GM23338 (cell line): ENCODE data around the gene GET4. TPM values are rescaled to one million over a fixed set of nuclear protein-coding genes. Genes with fewer than 3 reads are reported as not detected.

ENCODE experiments used
- ATAC-seq: fragments of 200-7000 bp; cut with Tn5 transposase; 3 replicates; pipeline ENCODE4 v1.9.1; 2020
- DNase-seq: peaks from one replicate; pipeline ENCODE4 v3.0.0-alpha.2; 2015; ENCODE audit warnings: low spot score
- H2AFZ ChIP-seq: fragments of 200-600 bp; sonication (generic); 2 replicates; pipeline ENCODE4 v1.8.0; 2016; ENCODE audit warnings: antibody characterized with exemption, mild to moderate bottlenecking, moderate library complexity
- H3F3A ChIP-seq: fragments of 200-600 bp; sonication (generic); replicated peaks from 2 replicates; pipeline ENCODE4 v1.8.0; 2017; ENCODE audit warnings: antibody characterized with exemption, mixed run types, low read depth
- H3K27ac ChIP-seq: fragments of 200-600 bp; sonication (generic); 2 replicates; pipeline ENCODE4 v1.6.1; 2016; ENCODE audit warnings: low read depth
- H3K27me3 ChIP-seq: fragments of 200-600 bp; sonication (generic); 2 replicates; pipeline ENCODE4 v1.8.0; 2016; ENCODE audit warnings: mild to moderate bottlenecking, mixed run types, moderate library complexity; ENCODE audit not compliant: insufficient read depth
- H3K36me3 ChIP-seq: fragments of 200-600 bp; sonication (generic); 2 replicates; pipeline ENCODE4 v1.8.0; 2016; ENCODE audit warnings: mild to moderate bottlenecking; ENCODE audit not compliant: insufficient read depth
- H3K4me1 ChIP-seq: fragments of 200-600 bp; sonication (generic); 2 replicates; pipeline ENCODE4 v1.8.0; 2016; ENCODE audit warnings: mild to moderate bottlenecking, moderate library complexity; ENCODE audit not compliant: insufficient read depth
- H3K4me2 ChIP-seq: fragments of 200-600 bp; sonication (generic); 2 replicates; pipeline ENCODE4 v1.7.1; 2017; ENCODE audit warnings: mixed run types
- H3K4me3 ChIP-seq: fragments of 200-600 bp; sonication (generic); 2 replicates; pipeline ENCODE4 v1.6.1; 2016; ENCODE audit warnings: mixed run types
- H3K79me2 ChIP-seq: fragments of 200-600 bp; sonication (generic); replicated peaks from 2 replicates; pipeline ENCODE4 v1.8.0; 2017; ENCODE audit warnings: mild to moderate bottlenecking; ENCODE audit not compliant: insufficient read depth
- H3K9me2 ChIP-seq: fragments of 200-600 bp; sonication (generic); 2 replicates; pipeline ENCODE4 v1.8.0; 2017; ENCODE audit not compliant: insufficient read depth
- H4K20me1 ChIP-seq: fragments of 200-600 bp; sonication (generic); replicated peaks from 2 replicates; pipeline ENCODE4 v1.8.0; 2017; ENCODE audit warnings: mild to moderate bottlenecking; ENCODE audit not compliant: insufficient read depth
- H3K27ac Mint-ChIP-seq: 2 replicates; pipeline ENCODE4 v1.8.0; 2020; ENCODE audit warnings: inconsistent platforms, mild to moderate bottlenecking, moderate library complexity, mixed read lengths
- H3K27me3 Mint-ChIP-seq: 3 replicates; pipeline ENCODE4 v1.8.0; 2022; ENCODE audit warnings: low read depth, mild to moderate bottlenecking, moderate library complexity, mixed read lengths, inconsistent platforms; ENCODE audit not compliant: insufficient read depth, poor library complexity
- H3K36me3 Mint-ChIP-seq: 3 replicates; pipeline ENCODE4 v1.8.0; 2021; ENCODE audit warnings: low read depth, mild to moderate bottlenecking, inconsistent platforms, moderate library complexity, mixed read lengths
- H3K4me1 Mint-ChIP-seq: 3 replicates; pipeline ENCODE4 v1.8.0; 2020; ENCODE audit warnings: mild to moderate bottlenecking, inconsistent platforms, mixed read lengths
- H3K4me3 Mint-ChIP-seq: 3 replicates; pipeline ENCODE4 v1.8.0; 2021; ENCODE audit warnings: moderate library complexity, mild to moderate bottlenecking, inconsistent platforms, mixed read lengths
- H3K9me3 Mint-ChIP-seq: 3 replicates; pipeline ENCODE4 v1.8.0; 2020; ENCODE audit warnings: moderate library complexity, mild to moderate bottlenecking, inconsistent platforms, mixed read lengths
- CREB1 ChIP-seq: fragments of 250-450 bp; sonication (Bioruptor Pico); IDR thresholded peaks from 2 replicates; pipeline ENCODE4 v1.5.0; 2020; ENCODE audit warnings: low read depth, mild to moderate bottlenecking, moderate library complexity
- CTCF ChIP-seq, 2 experiments: fragments of 200-600 bp in 1 of 2; sonication (generic) in 1 of 2; conservative IDR thresholded peaks; 2 replicates each; pipeline versions ENCODE4 v1.5.1 to v1.6.1; 2016 to 2017; ENCODE audit warnings: antibody characterized with exemption in 2 of 2, low read depth in 2 of 2, mild to moderate bottlenecking in 2 of 2, moderate library complexity in 1 of 2
- EZH2phosphoT487 ChIP-seq: fragments of 200-600 bp; sonication (generic); IDR thresholded peaks from one replicate; pipeline ENCODE4 v1.8.1; 2018; ENCODE audit warnings: antibody characterized with exemption; ENCODE audit not compliant: unreplicated experiment
- JUNB ChIP-seq: IDR thresholded peaks from one replicate; pipeline ENCODE4 v1.6.1; 2016; ENCODE audit warnings: antibody characterized with exemption; ENCODE audit not compliant: unreplicated experiment
- REST ChIP-seq: IDR thresholded peaks from one replicate; pipeline ENCODE4 v1.6.1; 2018; ENCODE audit warnings: antibody characterized with exemption; ENCODE audit not compliant: unreplicated experiment
- STAT1 ChIP-seq: IDR thresholded peaks from one replicate; pipeline ENCODE4 v1.6.1; 2016; ENCODE audit warnings: antibody characterized with exemption; ENCODE audit not compliant: unreplicated experiment
- ZNF114 ChIP-seq: fragments of 250-450 bp; sonication (Bioruptor Pico); IDR thresholded peaks from 2 replicates; pipeline ENCODE4 v1.5.0; 2020; ENCODE audit warnings: mild to moderate bottlenecking, moderate library complexity
- ZNF462 ChIP-seq: fragments of 250-450 bp; sonication (Bioruptor Pico); IDR thresholded peaks from 2 replicates; pipeline ENCODE4 v1.5.0; 2020; ENCODE audit warnings: mild to moderate bottlenecking, moderate library complexity
- polyA plus RNA-seq: library from polyadenylated mRNA; unstranded; fragments of >200 nt; fragmentation: Nextera tagmentation; extraction: Ambion mirVana; gene quantifications from 2 replicates; pipeline ENCODE4 v1.2.1, GENCODE V29; 2016
- total RNA-seq: library from RNA; depleted of rRNA; stranded (reverse); fragments of >200 nt; shearing (Covaris generic); gene quantifications from 2 replicates; pipeline ENCODE4 v1.2.3, GENCODE V29; 2014

GET4 gene
- total and polyA plus RNA-seq, 2 experiments from 2014 or later: 48.0 to 79.1 TPM

- Histone ChIP-seq H3K9me2 (no peaks in the 10 kb centered on the region), H2AFZ (no peak overlapping the region), H3K27ac (no peak overlapping the region), H3K4me3 (no peak overlapping the region), H3K4me2 (no peak overlapping the region), H4K20me1 (peaks cover 45% of the 10 kb centered on the region), H3K36me3 (no peaks in the 10 kb centered on the region; the same call in 1 of the 2 replicates), H3K79me2 (peaks cover 77% of the 10 kb centered on the region), H3F3A (peaks cover 13% of the 10 kb centered on the region), H3K27me3 (no peaks in the 10 kb centered on the region), H3K4me1 (peaks cover 5% of the 10 kb centered on the region; the same call in 1 of the 2 replicates)
- TF ChIP-seq ZNF462 (CRISPR knock-in tag) (no peak), JUNB (no peak), REST (no peak), STAT1 (no peak), EZH2phosphoT487 (no peak), ZNF114 (no peak), CTCF (conservative IDR thresholded peaks at IDR 0.05; ENCODE audit: low read depth in 2 of 2) (no peak), CREB1 (no peak)
- no peak overlapping the region for H3K4me3 Mint-ChIP-seq
- H3K36me3 Mint-ChIP-seq: peaks cover 24% of the 10 kb centered on the region
- peaks cover 18% of the 10 kb centered on the region for H3K4me1 Mint-ChIP-seq
- H3K9me3 Mint-ChIP-seq: no peaks in the 10 kb centered on the region; the same call in 2 of the 3 replicates
- no peak overlapping the region for H3K27ac Mint-ChIP-seq
- ATAC-seq (no peak), DNase-seq (no peak)
- peaks cover 2% of the 10 kb centered on the region for H3K27me3 Mint-ChIP-seq
Measured at GRCh38 chr7:879706-880105, 3.4 kb downstream of the GET4 start.
